Hepatocyte (in vitro differentiated cells): ENCODE results near the gene LMX1A.

ENCODE experiments used
- CTCF ChIP-seq: fragments of 200-600 bp; sonication (generic); IDR thresholded peaks from 2 replicates; pipeline ENCODE4 v1.5.1; 2016; ENCODE audit warnings: antibody characterized with exemption, mild to moderate bottlenecking; ENCODE audit not compliant: poor library complexity
- EZH2 ChIP-seq: fragments of 200-600 bp; sonication (generic); IDR thresholded peaks from 2 replicates; pipeline ENCODE4 v1.6.1; 2016; ENCODE audit warnings: antibody characterized with exemption, mild to moderate bottlenecking, borderline replicate concordance

- TF ChIP-seq CTCF = no peak
- no peak for TF ChIP-seq EZH2
Observed at GRCh38 chr1:165189011-165189410, 167.5 kb downstream of the LMX1A start.
